Panc1 (cell line): ENCODE data around the gene PRMT9. TPM values are rescaled to one million over a fixed set of nuclear protein-coding genes. Genes with fewer than 3 reads are reported as not detected.

Experiments
- ATAC-seq: fragments of 200-7000 bp; cut with Tn5 transposase; 2 replicates; pipeline ENCODE4 v1.9.1; 2020; ENCODE audit warnings: mild to moderate bottlenecking, moderate library complexity
- BruUV-seq: library from RNA; stranded (reverse); fragments of 400-500 nt; replicated peaks from 2 replicates; lab custom pipeline; 2021; lab: Mats Ljungman, UMichigan
- CTCF ChIA-PET: fragments of 300-600 bp; sonication (Branson Sonifier 250); formaldehyde crosslinking; loops from one replicate; lab custom pipeline; 2022; ENCODE audit warnings: antibody characterized with exemption; lab: Charles Lee
- POLR2A ChIA-PET: fragments of 300-600 bp; sonication (Branson Sonifier 250); formaldehyde crosslinking; loops from one replicate; lab custom pipeline; 2022; ENCODE audit warnings: antibody characterized with exemption; lab: Charles Lee
- DNase-seq: peaks from one replicate; pipeline ENCODE4 v3.0.0-alpha.2; 2010; ENCODE audit warnings: low read depth, low spot score
- H3K27ac ChIP-seq: 2 replicates; pipeline ENCODE4 v1.5.1; 2011; ENCODE audit warnings: mild to moderate bottlenecking, low read length, inconsistent platforms
- H3K27me3 ChIP-seq: fragments of 200-500 bp; sonication (Bioruptor generic); 2 replicates; pipeline ENCODE4 v1.6.0; 2014; ENCODE audit warnings: low read length, inconsistent platforms; ENCODE audit not compliant: control insufficient read depth, insufficient read depth
- H3K36me3 ChIP-seq: fragments of 200-500 bp; sonication (Bioruptor generic); 2 replicates; pipeline ENCODE4 v1.5.1; 2014; ENCODE audit warnings: inconsistent platforms, mild to moderate bottlenecking, low read length, moderate library complexity; ENCODE audit not compliant: control insufficient read depth, insufficient read depth
- H3K4me1 ChIP-seq: 2 replicates; pipeline ENCODE4 v1.5.1; 2011; ENCODE audit warnings: inconsistent platforms, mild to moderate bottlenecking, low read length, moderate library complexity; ENCODE audit not compliant: control insufficient read depth, insufficient read depth
- H3K4me3 ChIP-seq, 2 experiments: 2 replicates each; pipeline ENCODE4 v1.5.1; 2011 to 2012; ENCODE audit warnings: low read depth in 2 of 2, low read length in 2 of 2, mild to moderate bottlenecking in 2 of 2, inconsistent platforms in 1 of 2, moderate library complexity in 1 of 2
- H3K9me3 ChIP-seq: fragments of 200-500 bp; sonication (Bioruptor generic); 2 replicates; pipeline ENCODE4 v1.5.1; 2014; ENCODE audit warnings: low read depth, mild to moderate bottlenecking, inconsistent platforms, low read length, moderate library complexity; ENCODE audit not compliant: control insufficient read depth, insufficient read depth
- POLR2AphosphoS5 ChIP-seq: IDR thresholded peaks from 2 replicates; pipeline ENCODE4 v1.6.1; 2012; ENCODE audit warnings: mild to moderate bottlenecking, low read depth, low read length, moderate library complexity
- SIN3A ChIP-seq: IDR thresholded peaks from 2 replicates; pipeline ENCODE4 v1.6.1; 2012; ENCODE audit warnings: low read depth, mild to moderate bottlenecking, low read length, moderate library complexity, borderline replicate concordance; ENCODE audit not compliant: insufficient read depth
- TCF7L2 ChIP-seq: IDR thresholded peaks from 2 replicates; pipeline ENCODE4 v1.6.1; 2011; ENCODE audit warnings: mild to moderate bottlenecking, low read depth, low read length, inconsistent platforms
- in situ Hi-C: cut with HindIII; loops from 2 replicates; pipeline ENCODE4 v1.10.0; 2016; ENCODE audit warnings: low sequenced_read_pairs, low pct_unique_long_range_greater_than_20kb
- intact Hi-C: fragments of 100-400 bp; cut with micrococcal nuclease; formaldehyde crosslinking; loops from one replicate; pipeline ENCODE4 v1.10.0; 2022; ENCODE audit not compliant: unreplicated experiment
- total RNA-seq: library from RNA; stranded (reverse); gene quantifications from one replicate; pipeline ENCODE4 v1.2.1, GENCODE V29; 2021; ENCODE audit not compliant: unreplicated experiment
- TF ChIP-seq, protein P1 (sequence below), 2 experiments: IDR thresholded peaks; 2 replicates each; pipeline ENCODE4 v1.6.1; 2011 to 2012; ENCODE audit warnings: low read depth in 2 of 2, control low read depth in 1 of 2, low read length in 1 of 2, mild to moderate bottlenecking in 1 of 2, moderate library complexity in 1 of 2; ENCODE audit not compliant: insufficient read depth in 1 of 2
- TF ChIP-seq, protein P2 (sequence below): fragments of 450-650 bp; IDR thresholded peaks from 2 replicates; pipeline ENCODE4 v1.5.1; 2017; ENCODE audit warnings: mild to moderate bottlenecking

Gene PRMT9
- total RNA-seq, 1 experiment from 2014 or later: 4.4 TPM

DNA sequence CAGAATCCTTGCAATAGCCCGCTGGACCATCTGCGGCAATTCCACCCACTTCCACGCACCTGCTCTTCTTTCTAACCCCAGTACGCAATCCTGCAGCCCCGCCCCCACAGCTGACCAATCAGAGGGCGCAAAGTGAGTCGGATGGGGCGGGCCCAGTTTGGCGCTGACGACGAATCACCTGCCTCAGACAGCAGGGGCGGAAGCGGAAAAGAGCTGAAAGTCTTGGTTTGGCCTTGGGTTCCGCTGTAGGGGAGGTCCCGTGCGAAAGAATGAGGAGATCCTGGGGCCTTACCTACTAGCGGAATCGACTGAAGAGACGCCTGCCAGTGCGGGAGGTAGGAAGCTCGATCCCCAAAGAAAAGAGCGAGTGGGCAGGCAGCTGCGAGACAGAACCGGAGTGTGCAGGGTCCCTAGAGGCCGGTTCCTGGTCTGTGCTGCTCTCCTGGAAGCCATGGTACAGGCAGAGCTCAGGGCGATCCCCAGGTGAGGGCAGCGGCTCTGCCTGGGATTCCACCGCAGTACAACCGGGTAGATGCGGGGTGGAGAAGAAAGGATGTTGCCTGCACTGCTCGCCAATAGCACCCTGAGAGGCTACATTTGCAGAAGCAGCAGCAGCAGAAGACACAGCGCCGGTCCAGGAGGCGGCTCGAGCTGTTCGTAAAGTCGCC lies 66.7 kb downstream of the PRMT9 start, which contains the start of gene TMEM184C:
Gene TMEM184C, plus strand, starts transcription at position 225 of the 668 bp plus-strand sequence. CDS start 560 bp downstream, outside the sequence.
- H3K27me3 ChIP-seq: no peaks in the 10 kb centered on the region
- BruUV-seq: TSS peak; percentile 92
- peak within 1 kb of the TSS; percentile 89 to 95 for H3K4me3 ChIP-seq
- in situ Hi-C loops: no loop called here
- H3K27ac ChIP-seq: peak within 1 kb of the TSS; percentile 72
- ChIA-PET POLR2A (no interaction called here), CTCF (interaction anchor here (1.3 kb wide), 1 partner anchor 99 kb away, joined by 4 read pairs; no protein-coding TSS in a partner anchor)
- TF ChIP-seq, protein P1, sequence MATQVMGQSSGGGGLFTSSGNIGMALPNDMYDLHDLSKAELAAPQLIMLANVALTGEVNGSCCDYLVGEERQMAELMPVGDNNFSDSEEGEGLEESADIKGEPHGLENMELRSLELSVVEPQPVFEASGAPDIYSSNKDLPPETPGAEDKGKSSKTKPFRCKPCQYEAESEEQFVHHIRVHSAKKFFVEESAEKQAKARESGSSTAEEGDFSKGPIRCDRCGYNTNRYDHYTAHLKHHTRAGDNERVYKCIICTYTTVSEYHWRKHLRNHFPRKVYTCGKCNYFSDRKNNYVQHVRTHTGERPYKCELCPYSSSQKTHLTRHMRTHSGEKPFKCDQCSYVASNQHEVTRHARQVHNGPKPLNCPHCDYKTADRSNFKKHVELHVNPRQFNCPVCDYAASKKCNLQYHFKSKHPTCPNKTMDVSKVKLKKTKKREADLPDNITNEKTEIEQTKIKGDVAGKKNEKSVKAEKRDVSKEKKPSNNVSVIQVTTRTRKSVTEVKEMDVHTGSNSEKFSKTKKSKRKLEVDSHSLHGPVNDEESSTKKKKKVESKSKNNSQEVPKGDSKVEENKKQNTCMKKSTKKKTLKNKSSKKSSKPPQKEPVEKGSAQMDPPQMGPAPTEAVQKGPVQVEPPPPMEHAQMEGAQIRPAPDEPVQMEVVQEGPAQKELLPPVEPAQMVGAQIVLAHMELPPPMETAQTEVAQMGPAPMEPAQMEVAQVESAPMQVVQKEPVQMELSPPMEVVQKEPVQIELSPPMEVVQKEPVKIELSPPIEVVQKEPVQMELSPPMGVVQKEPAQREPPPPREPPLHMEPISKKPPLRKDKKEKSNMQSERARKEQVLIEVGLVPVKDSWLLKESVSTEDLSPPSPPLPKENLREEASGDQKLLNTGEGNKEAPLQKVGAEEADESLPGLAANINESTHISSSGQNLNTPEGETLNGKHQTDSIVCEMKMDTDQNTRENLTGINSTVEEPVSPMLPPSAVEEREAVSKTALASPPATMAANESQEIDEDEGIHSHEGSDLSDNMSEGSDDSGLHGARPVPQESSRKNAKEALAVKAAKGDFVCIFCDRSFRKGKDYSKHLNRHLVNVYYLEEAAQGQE (IDR thresholded peaks at IDR 0.05; ENCODE audit: insufficient read depth in 1 of 2, low read depth in 2 of 2, low read length in 1 of 2): no peak
- TF ChIP-seq, protein P2, sequence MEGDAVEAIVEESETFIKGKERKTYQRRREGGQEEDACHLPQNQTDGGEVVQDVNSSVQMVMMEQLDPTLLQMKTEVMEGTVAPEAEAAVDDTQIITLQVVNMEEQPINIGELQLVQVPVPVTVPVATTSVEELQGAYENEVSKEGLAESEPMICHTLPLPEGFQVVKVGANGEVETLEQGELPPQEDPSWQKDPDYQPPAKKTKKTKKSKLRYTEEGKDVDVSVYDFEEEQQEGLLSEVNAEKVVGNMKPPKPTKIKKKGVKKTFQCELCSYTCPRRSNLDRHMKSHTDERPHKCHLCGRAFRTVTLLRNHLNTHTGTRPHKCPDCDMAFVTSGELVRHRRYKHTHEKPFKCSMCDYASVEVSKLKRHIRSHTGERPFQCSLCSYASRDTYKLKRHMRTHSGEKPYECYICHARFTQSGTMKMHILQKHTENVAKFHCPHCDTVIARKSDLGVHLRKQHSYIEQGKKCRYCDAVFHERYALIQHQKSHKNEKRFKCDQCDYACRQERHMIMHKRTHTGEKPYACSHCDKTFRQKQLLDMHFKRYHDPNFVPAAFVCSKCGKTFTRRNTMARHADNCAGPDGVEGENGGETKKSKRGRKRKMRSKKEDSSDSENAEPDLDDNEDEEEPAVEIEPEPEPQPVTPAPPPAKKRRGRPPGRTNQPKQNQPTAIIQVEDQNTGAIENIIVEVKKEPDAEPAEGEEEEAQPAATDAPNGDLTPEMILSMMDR: no peak
- TF ChIP-seq TCF7L2 (no peak), POLR2AphosphoS5 (peak; percentile 74), SIN3A (0 out of 2 replicates have a peak, but pooled peaks have one; percentile 46)
- H3K9me3 ChIP-seq: no peaks in the 10 kb centered on the region
- peak; percentile 100 for ATAC-seq
- intact Hi-C loops: loop anchor here (10.0 kb wide), 1 partner anchor 247 kb away; no protein-coding TSS in a partner anchor
- H3K36me3 ChIP-seq: peaks cover 3% of the 10 kb centered on the region; the same call in 1 of the 2 replicates
- no peaks in the 10 kb centered on the region; the same call in 1 of the 2 replicates for H3K4me1 ChIP-seq
- peak; percentile 69 for DNase-seq

DNA sequence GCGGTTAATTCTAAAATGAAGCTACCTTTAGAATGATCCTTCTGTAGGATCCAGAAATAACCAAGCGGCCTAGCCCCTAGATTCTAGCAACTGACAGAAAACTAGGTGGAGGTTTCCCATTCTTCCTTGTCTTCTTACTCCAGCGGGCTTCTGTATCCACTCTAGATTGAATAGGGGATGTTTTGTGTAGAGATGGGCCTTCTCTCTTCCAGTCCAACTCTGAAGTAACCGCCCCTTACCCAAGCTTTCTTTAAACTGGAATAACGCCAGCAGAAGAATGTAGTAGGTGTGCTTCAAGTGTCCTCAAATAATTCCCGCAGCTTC lies 67.2 kb downstream of the PRMT9 start:
- peaks cover 3% of the 10 kb centered on the region; the same call in 1 of the 2 replicates for H3K36me3 ChIP-seq
- no peaks in the 10 kb centered on the region for H3K9me3 ChIP-seq
- peak overlapping the region; percentile 89 to 95 for H3K4me3 ChIP-seq
- no TSS peak for BruUV-seq
- DNase-seq (no peak), ATAC-seq (peak; percentile 17; the same call in 1 of the 2 replicates)
- intact Hi-C loops: loop anchor here (10.0 kb wide), 1 partner anchor 248 kb away; no protein-coding TSS in a partner anchor
- TF ChIP-seq, protein P2: no peak
- no peak for TF ChIP-seq SIN3A
- no peak for TF ChIP-seq POLR2AphosphoS5
- TF ChIP-seq TCF7L2: no peak
- TF ChIP-seq, protein P1 (IDR thresholded peaks at IDR 0.05; ENCODE audit: insufficient read depth in 1 of 2, low read depth in 2 of 2, low read length in 1 of 2): no peak
- peak overlapping the region; percentile 54; the same call in 1 of the 2 replicates for H3K27ac ChIP-seq
- in situ Hi-C loops: no loop called here
- H3K4me1 ChIP-seq: no peaks in the 10 kb centered on the region; the same call in 1 of the 2 replicates
- CTCF ChIA-PET: interaction anchor here (1.3 kb wide), 1 partner anchor 98 kb away, joined by 4 read pairs; no protein-coding TSS in a partner anchor
- POLR2A ChIA-PET: no interaction called here
- H3K27me3 ChIP-seq: no peaks in the 10 kb centered on the region
